GM21515 (cell line): Measurements from ENCODE around the gene POP5.

Experiments used
- ATAC-seq: cut with Tn5 transposase; IDR thresholded peaks from one replicate; pipeline ENCODE4 v1.9.1; 2021; ENCODE audit not compliant: unreplicated experiment

Gene POP5

GRCh38 chr12:120590741-120591407 lies 9.7 kb upstream of the POP5 start:
- ATAC-seq: no peak

- ATAC-seq: no peak
Measured at GRCh38 chr12:120588948-120589930, 8.0 kb upstream of the POP5 start.

- ATAC-seq: no peak
Measured at GRCh38 chr12:120588371-120588770, 7.2 kb upstream of the POP5 start.

GRCh38 chr12:120586860-120587259 lies 5.7 kb upstream of the POP5 start:
- ATAC-seq: no peak

- ATAC-seq: no peak
Measured at GRCh38 chr12:120586206-120586605, 5.0 kb upstream of the POP5 start.

GRCh38 chr12:120584343-120585149 lies 3.3 kb upstream of the POP5 start:
- ATAC-seq: no peak

GRCh38 chr12:120583478-120584030 lies 2.4 kb upstream of the POP5 start:
- ATAC-seq: no peak

GRCh38 chr12:120581998-120582397 lies 796 bp upstream of the POP5 start:
- ATAC-seq: no peak

- ATAC-seq: no peak
Measured at GRCh38 chr12:120579179-120579578, 2.0 kb downstream of the POP5 start.

GRCh38 chr12:120574106-120574505 lies 7.1 kb downstream of the POP5 start:
- no peak for ATAC-seq

GRCh38 chr12:120573560-120573959 lies 7.6 kb downstream of the POP5 start:
- no peak for ATAC-seq

- ATAC-seq: no peak
Measured at GRCh38 chr12:120571299-120571698, 9.9 kb downstream of the POP5 start.

GRCh38 chr12:120563495-120563894 lies 17.7 kb downstream of the POP5 start:
- ATAC-seq: no peak

GRCh38 chr12:120562906-120563305 lies 18.3 kb downstream of the POP5 start:
- no peak for ATAC-seq

- ATAC-seq: no peak
Measured at GRCh38 chr12:120557589-120557988, 23.6 kb downstream of the POP5 start.

- ATAC-seq: no peak
Measured at GRCh38 chr12:120554678-120555077, 26.5 kb downstream of the POP5 start.

GRCh38 chr12:120546050-120546386 lies 35.2 kb downstream of the POP5 start:
- ATAC-seq: no peak

- ATAC-seq: no peak
Measured at GRCh38 chr12:120544691-120545090, 36.5 kb downstream of the POP5 start.

- ATAC-seq: no peak
Measured at GRCh38 chr12:120542166-120542565, 39.0 kb downstream of the POP5 start.

- ATAC-seq: no peak
Measured at GRCh38 chr12:120540445-120540844, 40.8 kb downstream of the POP5 start.

- ATAC-seq: no peak
Measured at GRCh38 chr12:120539303-120539702, 41.9 kb downstream of the POP5 start.
